Measurements from ENCODE around the gene RFTN1. TPM values are rescaled to one million over a fixed set of nuclear protein-coding genes. Genes with fewer than 3 reads are reported as not detected.

RFTN1 gene
- total RNA-seq, 4 donors from 2014 or later = 113 to 137 (median 122) TPM

DNA sequence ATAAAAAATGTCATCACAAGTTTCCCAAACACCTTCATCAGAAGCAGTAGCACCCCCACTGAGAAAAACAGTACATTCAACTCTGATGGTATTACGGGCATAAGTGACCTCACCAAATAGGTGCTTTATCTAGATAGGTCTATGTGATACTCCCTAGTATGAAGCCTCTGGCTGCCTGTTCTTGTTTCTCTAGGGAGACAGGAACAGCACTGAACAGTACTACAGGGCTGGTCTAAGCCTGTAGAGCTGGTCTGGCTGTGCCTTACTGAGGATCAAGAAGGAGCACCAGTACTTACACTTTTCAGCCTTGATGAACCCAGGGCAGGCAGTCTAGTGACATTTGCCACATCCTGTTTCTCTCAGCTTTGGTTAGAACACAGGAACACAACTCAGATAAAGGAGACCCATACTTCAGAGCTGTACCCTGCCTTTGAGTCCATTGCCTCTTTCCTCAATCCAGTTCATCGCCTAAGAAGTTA lies 212.6 kb downstream of the RFTN1 start:
- H3K4me3 ChIP-seq = no peak overlapping the region
- H3K9me3 ChIP-seq = no peaks in the 10 kb centered on the region
- no peaks in the 10 kb centered on the region for H3K27me3 ChIP-seq
- WGBS, 2 donors = 81 to 84% methylated on average over 2 of the region's 2 CpGs
- peaks cover 0 to 25% (median 2%) of the 10 kb centered on the region in 4 donors for H3K4me1 ChIP-seq
- H3K36me3 ChIP-seq = peaks cover 0 to 31% (median 0%) of the 10 kb centered on the region in 3 donors
- TF ChIP-seq, protein P1, sequence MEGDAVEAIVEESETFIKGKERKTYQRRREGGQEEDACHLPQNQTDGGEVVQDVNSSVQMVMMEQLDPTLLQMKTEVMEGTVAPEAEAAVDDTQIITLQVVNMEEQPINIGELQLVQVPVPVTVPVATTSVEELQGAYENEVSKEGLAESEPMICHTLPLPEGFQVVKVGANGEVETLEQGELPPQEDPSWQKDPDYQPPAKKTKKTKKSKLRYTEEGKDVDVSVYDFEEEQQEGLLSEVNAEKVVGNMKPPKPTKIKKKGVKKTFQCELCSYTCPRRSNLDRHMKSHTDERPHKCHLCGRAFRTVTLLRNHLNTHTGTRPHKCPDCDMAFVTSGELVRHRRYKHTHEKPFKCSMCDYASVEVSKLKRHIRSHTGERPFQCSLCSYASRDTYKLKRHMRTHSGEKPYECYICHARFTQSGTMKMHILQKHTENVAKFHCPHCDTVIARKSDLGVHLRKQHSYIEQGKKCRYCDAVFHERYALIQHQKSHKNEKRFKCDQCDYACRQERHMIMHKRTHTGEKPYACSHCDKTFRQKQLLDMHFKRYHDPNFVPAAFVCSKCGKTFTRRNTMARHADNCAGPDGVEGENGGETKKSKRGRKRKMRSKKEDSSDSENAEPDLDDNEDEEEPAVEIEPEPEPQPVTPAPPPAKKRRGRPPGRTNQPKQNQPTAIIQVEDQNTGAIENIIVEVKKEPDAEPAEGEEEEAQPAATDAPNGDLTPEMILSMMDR (IDR thresholded peaks at IDR 0.05) = no peak
- TF ChIP-seq POLR2A (IDR thresholded peaks at IDR 0.05) = no peak
- no peak for TF ChIP-seq EP300 (IDR thresholded peaks at IDR 0.05)
- peak overlapping the region in 2 of 4 donors; percentile 36 to 56 for H3K27ac ChIP-seq
- no peak for DNase-seq (ENCODE audit: low spot score in 2 of 2)

DNA sequence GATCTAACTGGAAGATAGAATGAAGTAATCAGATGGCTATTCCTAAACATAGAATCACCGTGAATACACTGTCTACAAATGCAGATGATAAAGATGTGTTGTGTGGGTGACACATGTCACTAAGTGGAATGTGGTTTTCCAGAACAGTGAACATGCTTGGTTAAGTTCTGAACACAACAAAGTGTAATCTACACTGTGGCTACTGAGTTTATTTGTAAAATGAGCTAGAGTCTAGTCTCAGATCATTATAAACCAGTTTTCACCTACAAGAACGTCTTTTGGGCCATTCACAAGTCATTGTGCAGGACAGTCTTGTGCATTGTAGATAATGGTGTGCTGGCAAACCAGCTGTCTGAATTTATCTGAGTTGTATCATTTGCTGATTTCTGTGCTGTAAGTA lies 213.2 kb downstream of the RFTN1 start:
- peaks cover 0 to 25% (median 2%) of the 10 kb centered on the region in 4 donors for H3K4me1 ChIP-seq
- H3K27me3 ChIP-seq = no peaks in the 10 kb centered on the region
- H3K36me3 ChIP-seq = peaks cover 0 to 35% (median 0%) of the 10 kb centered on the region in 3 donors
- no peak overlapping the region for H3K4me3 ChIP-seq
- WGBS, 2 donors = 73 to 85% methylated on average over 2 of the region's 2 CpGs
- H3K9me3 ChIP-seq = no peaks in the 10 kb centered on the region
- DNase-seq (ENCODE audit: low spot score in 2 of 2) = no peak
- H3K27ac ChIP-seq = peak overlapping the region in 1 of 4 donors; percentile 34
- no peak for TF ChIP-seq POLR2A (IDR thresholded peaks at IDR 0.05)

DNA sequence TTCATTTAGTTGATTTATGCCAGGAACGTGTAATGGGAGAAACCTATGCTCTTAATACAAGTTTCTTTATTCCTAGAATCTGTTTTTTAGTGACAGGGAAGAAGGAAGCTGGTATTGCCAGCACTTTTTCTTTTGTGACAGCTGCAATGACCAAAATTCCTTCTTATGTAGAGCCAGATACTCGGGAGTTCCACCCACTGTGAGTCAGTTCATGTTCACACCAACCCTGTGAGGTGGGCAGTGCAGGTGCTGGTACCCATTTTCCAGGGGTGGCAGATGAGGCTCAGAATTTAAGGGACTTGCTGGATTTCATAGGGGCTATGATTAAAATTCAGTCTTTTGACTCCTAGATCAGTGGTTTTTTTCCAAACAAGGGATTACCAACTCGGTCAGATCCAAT lies 213.8 kb downstream of the RFTN1 start:
- Histone ChIP-seq H3K4me3 (no peak overlapping the region), H3K27ac (no peak overlapping the region), H3K36me3 (peaks cover 0 to 36% (median 0%) of the 10 kb centered on the region in 3 donors), H3K27me3 (no peaks in the 10 kb centered on the region), H3K4me1 (peaks cover 0 to 25% (median 2%) of the 10 kb centered on the region in 4 donors), H3K9me3 (no peaks in the 10 kb centered on the region)
- no peak for DNase-seq (ENCODE audit: low spot score in 2 of 2)
- TF ChIP-seq, protein P1 (IDR thresholded peaks at IDR 0.05) = no peak
- TF ChIP-seq EP300 (IDR thresholded peaks at IDR 0.05) (no peak), POLR2A (IDR thresholded peaks at IDR 0.05) (no peak)
- WGBS, 2 donors = 73 to 77% methylated on average over 3 of the region's 3 CpGs

DNA sequence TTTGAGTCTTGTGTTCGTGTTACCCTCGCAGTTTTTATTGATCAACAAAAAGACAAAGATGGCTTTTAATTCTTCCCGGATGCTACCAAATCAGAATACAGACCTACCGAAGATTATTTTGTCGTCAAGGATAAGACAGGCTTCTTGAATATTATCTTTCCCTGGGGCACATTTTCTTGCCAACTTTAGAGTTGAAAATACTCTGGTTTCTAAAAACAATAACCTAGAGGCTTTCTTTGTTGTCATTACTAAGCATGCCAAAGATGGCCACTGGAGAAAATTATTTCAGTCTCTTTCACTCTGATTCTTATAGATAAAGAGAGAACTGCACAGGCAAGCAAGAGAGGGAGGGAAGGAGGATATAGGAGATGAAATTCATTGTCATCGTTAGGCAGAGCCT lies 214.6 kb downstream of the RFTN1 start:
- Histone ChIP-seq H3K9me3 (no peaks in the 10 kb centered on the region), H3K36me3 (peaks cover 0 to 37% (median 0%) of the 10 kb centered on the region in 3 donors), H3K27ac (no peak overlapping the region), H3K4me1 (peaks cover 0 to 25% (median 2%) of the 10 kb centered on the region in 4 donors), H3K27me3 (no peaks in the 10 kb centered on the region), H3K4me3 (no peak overlapping the region)
- DNase-seq (ENCODE audit: low spot score in 2 of 2) = no peak
- no peak for TF ChIP-seq EP300 (IDR thresholded peaks at IDR 0.05)
- no peak for TF ChIP-seq POLR2A (IDR thresholded peaks at IDR 0.05)
- TF ChIP-seq, protein P1 (IDR thresholded peaks at IDR 0.05) = no peak
- 65 to 67% methylated on average over 6 of the region's 6 CpGs for WGBS, 2 donors

DNA sequence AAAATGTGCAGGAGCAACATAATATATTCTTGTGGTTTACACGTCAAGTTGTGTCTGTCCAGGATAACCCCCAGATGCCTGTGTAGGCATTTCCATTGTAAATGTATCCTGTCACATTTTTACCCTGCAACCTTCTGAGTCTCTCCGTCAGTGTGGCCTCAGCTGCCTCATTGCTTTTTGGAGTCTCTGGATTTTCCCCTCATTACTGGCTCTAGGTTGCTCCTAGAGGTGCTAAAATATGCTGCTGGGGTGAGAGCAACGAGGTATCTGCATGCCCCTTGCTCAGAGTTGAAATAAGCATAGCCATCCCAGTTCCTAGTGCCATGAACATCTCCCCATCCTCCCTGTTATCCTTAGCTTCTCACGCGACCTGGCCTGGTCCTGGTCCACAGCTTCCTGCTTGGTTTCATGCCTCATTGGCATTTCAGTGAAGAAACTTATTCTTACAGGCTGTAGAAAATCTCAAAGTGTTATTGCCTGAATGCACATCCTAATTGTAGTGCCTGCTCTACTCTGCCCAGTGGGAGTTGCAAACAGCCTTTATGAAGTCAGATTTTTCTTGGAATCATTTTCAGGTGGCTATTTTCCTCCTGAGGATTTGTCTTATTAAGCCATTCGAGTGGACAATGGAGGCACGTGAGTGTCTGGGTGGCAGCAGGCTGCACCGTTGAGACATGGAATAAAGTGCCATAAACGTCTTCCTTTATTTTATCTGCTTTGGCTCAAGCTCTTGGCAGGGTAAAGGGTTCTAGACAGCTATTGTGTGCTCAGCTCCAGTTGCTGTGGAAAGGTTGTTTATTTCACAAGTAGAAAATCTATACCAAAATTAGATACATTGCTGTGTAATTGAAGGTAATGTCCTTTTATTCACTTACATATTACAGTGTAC lies 215.3 kb downstream of the RFTN1 start:
- Histone ChIP-seq H3K9me3 (no peaks in the 10 kb centered on the region), H3K4me1 (peaks cover 0 to 25% (median 2%) of the 10 kb centered on the region in 4 donors), H3K27me3 (no peaks in the 10 kb centered on the region), H3K4me3 (no peak overlapping the region), H3K27ac (no peak overlapping the region), H3K36me3 (peaks cover 0 to 37% (median 0%) of the 10 kb centered on the region in 3 donors)
- 68 to 70% methylated on average over 9 of the region's 9 CpGs for WGBS, 2 donors
- DNase-seq (ENCODE audit: low spot score in 2 of 2) = no peak
- no peak for TF ChIP-seq EP300 (IDR thresholded peaks at IDR 0.05)
- TF ChIP-seq POLR2A (IDR thresholded peaks at IDR 0.05) = no peak
- TF ChIP-seq, protein P1 (IDR thresholded peaks at IDR 0.05) = no peak

Data from tibial nerve (tissue), 4 donors.